GM21717 (cell line): ENCODE results near the gene C2orf15.
"Not testable (repeated sequence)": the region's sequence is repeated elsewhere in the genome, so short reads cannot be mapped to it uniquely, and the experiment has no call there.

Experiments used
- ATAC-seq: cut with Tn5 transposase; IDR thresholded peaks from one replicate; pipeline ENCODE4 v1.9.1; 2021; ENCODE audit warnings: mild to moderate bottlenecking, moderate library complexity; ENCODE audit not compliant: unreplicated experiment

C2orf15 gene

GRCh38 chr2:99159594-99159993 is 18.1 kb downstream of the C2orf15 start:
- ATAC-seq, result no peak

GRCh38 chr2:99166218-99166617 is 24.7 kb downstream of the C2orf15 start:
- no peak for ATAC-seq

GRCh38 chr2:99169534-99169933 is 28.0 kb downstream of the C2orf15 start:
- ATAC-seq, result no peak

- no peak for ATAC-seq
Observed at GRCh38 chr2:99171377-99172140, 30.1 kb downstream of the C2orf15 start.

- peak; percentile 89 for ATAC-seq
Observed at GRCh38 chr2:99180755-99181623, 39.5 kb downstream of the C2orf15 start, which contains the start of the genes MITD1 and MRPL30. TSS of gene MITD1 (minus strand) at chr2:99181058. CDS start at chr2:99180981, 77 bp downstream. TSS of gene MRPL30 (plus strand) at chr2:99181184. CDS start at chr2:99186204, 5,020 bp downstream.

GRCh38 chr2:99181624-99182000 is 40.1 kb downstream of the C2orf15 start:
- ATAC-seq, result no peak

GRCh38 chr2:99183025-99183424 is 41.5 kb downstream of the C2orf15 start:
- no peak for ATAC-seq

- no peak for ATAC-seq
Observed at GRCh38 chr2:99184811-99185210, 43.3 kb downstream of the C2orf15 start.

- ATAC-seq, result no peak
Observed at GRCh38 chr2:99187011-99187410, 45.5 kb downstream of the C2orf15 start.

- ATAC-seq, result no peak
Observed at GRCh38 chr2:99188357-99188756, 46.9 kb downstream of the C2orf15 start.

- no peak for ATAC-seq
Observed at GRCh38 chr2:99190548-99190947, 49.0 kb downstream of the C2orf15 start.

- ATAC-seq, result not testable (repeated sequence)
Observed at GRCh38 chr2:99192364-99192763, 50.9 kb downstream of the C2orf15 start.

GRCh38 chr2:99198103-99198841 is 56.8 kb downstream of the C2orf15 start:
- ATAC-seq, result no peak

GRCh38 chr2:99200076-99200800 is 58.7 kb downstream of the C2orf15 start:
- ATAC-seq, result no peak
